ENCODE results near the gene RUNDC3A. TPM values are rescaled to one million over a fixed set of nuclear protein-coding genes. Genes with fewer than 3 reads are reported as not detected.

RUNDC3A gene
- total RNA-seq, 1 experiment from 2014 or later, result 3.6 TPM

GRCh38 chr17:44348234-44348987 lies 40.0 kb downstream of the RUNDC3A start:
- H3K36me3 ChIP-seq (ENCODE audit: control insufficient read depth, insufficient read depth, low read length), result peaks cover 4% of the 10 kb centered on the region; the same call in 1 of the 2 replicates
- intact Hi-C loops (cut with micrococcal nuclease; ENCODE audit: unreplicated experiment), result no loop called here
- ChIA-PET CTCF (no interaction called here), POLR2A (no interaction called here)
- no peak for DNase-seq (ENCODE audit: low read depth, low spot score)
- H3K4me1 ChIP-seq (ENCODE audit: control insufficient read depth, insufficient read depth, low read length), result no peaks in the 10 kb centered on the region
- no peak for ATAC-seq
- in situ Hi-C loops (cut with HindIII; ENCODE audit: low pct_unique_long_range_greater_than_20kb, low sequenced_read_pairs), result no loop called here
- H3K27me3 ChIP-seq (ENCODE audit: control insufficient read depth, insufficient read depth, low read length), result no peaks in the 10 kb centered on the region
- no peak overlapping the region for H3K27ac ChIP-seq (ENCODE audit: low read length)
- no peak overlapping the region for H3K4me3 ChIP-seq (ENCODE audit: low read depth in 2 of 2, low read length in 2 of 2)
- no peaks in the 10 kb centered on the region for H3K9me3 ChIP-seq (ENCODE audit: control insufficient read depth, insufficient read depth, low read depth, low read length)
- BruUV-seq (replicated peaks), result no TSS peak
- TF ChIP-seq TCF7L2 (IDR thresholded peaks at IDR 0.05; ENCODE audit: low read depth, low read length) (no peak), SIN3A (IDR thresholded peaks at IDR 0.05; ENCODE audit: borderline replicate concordance, insufficient read depth, low read depth, low read length) (no peak), REST (IDR thresholded peaks at IDR 0.05; ENCODE audit: insufficient read depth in 1 of 2, low read depth in 2 of 2, low read length in 1 of 2) (no peak), POLR2AphosphoS5 (IDR thresholded peaks at IDR 0.05; ENCODE audit: low read depth, low read length) (no peak), CTCF (IDR thresholded peaks at IDR 0.05) (no peak)

- H3K9me3 ChIP-seq (ENCODE audit: control insufficient read depth, insufficient read depth, low read depth, low read length), result no peaks in the 10 kb centered on the region
- ChIA-PET POLR2A (no interaction called here), CTCF (no interaction called here)
- TF ChIP-seq SIN3A (IDR thresholded peaks at IDR 0.05; ENCODE audit: borderline replicate concordance, insufficient read depth, low read depth, low read length), result no peak
- no peak for TF ChIP-seq CTCF (IDR thresholded peaks at IDR 0.05)
- no peak for TF ChIP-seq REST (IDR thresholded peaks at IDR 0.05; ENCODE audit: insufficient read depth in 1 of 2, low read depth in 2 of 2, low read length in 1 of 2)
- TF ChIP-seq TCF7L2 (IDR thresholded peaks at IDR 0.05; ENCODE audit: low read depth, low read length), result no peak
- no peak for TF ChIP-seq POLR2AphosphoS5 (IDR thresholded peaks at IDR 0.05; ENCODE audit: low read depth, low read length)
- intact Hi-C loops (cut with micrococcal nuclease; ENCODE audit: unreplicated experiment) (no loop called here), in situ Hi-C loops (cut with HindIII; ENCODE audit: low pct_unique_long_range_greater_than_20kb, low sequenced_read_pairs) (no loop called here)
- ATAC-seq (no peak), DNase-seq (ENCODE audit: low read depth, low spot score) (no peak)
- no peak overlapping the region for H3K4me3 ChIP-seq (ENCODE audit: low read depth in 2 of 2, low read length in 2 of 2)
- no peaks in the 10 kb centered on the region for H3K27me3 ChIP-seq (ENCODE audit: control insufficient read depth, insufficient read depth, low read length)
- H3K4me1 ChIP-seq (ENCODE audit: control insufficient read depth, insufficient read depth, low read length), result no peaks in the 10 kb centered on the region
- H3K36me3 ChIP-seq (ENCODE audit: control insufficient read depth, insufficient read depth, low read length), result peaks cover 4% of the 10 kb centered on the region; the same call in 1 of the 2 replicates
- BruUV-seq (replicated peaks), result no TSS peak
- no peak overlapping the region for H3K27ac ChIP-seq (ENCODE audit: low read length)
Observed at GRCh38 chr17:44348988-44349364, 40.6 kb downstream of the RUNDC3A start.

All from Panc1 (cell line).